GM12892 (cell line): ENCODE measurements around the gene RAB31.

Source experiments
- DNase-seq: peaks from one replicate; pipeline ENCODE4 v3.0.0; 2011; ENCODE audit not compliant: insufficient read length
- FAIRE-seq: peaks from 2 replicates; lab custom pipeline; 2011; peaks lifted over from hg19 to GRCh38; lab: Jason Lieb, UNC
- POLR2A ChIP-seq: IDR thresholded peaks from 2 replicates; pipeline ENCODE4 v1.6.1; 2011; ENCODE audit warnings: low read depth, low read length, control low read depth
- POLR2AphosphoS5 ChIP-seq: IDR thresholded peaks from 2 replicates; pipeline ENCODE4 v1.6.1; 2011; ENCODE audit warnings: low read depth, low read length, control low read depth
- TAF1 ChIP-seq: IDR thresholded peaks from 2 replicates; pipeline ENCODE4 v1.6.1; 2011; ENCODE audit warnings: low read depth, mild to moderate bottlenecking, control low read depth, low read length, borderline replicate concordance

Gene RAB31

GRCh38 chr18:9806905-9807304, 98.8 kb downstream of the RAB31 start:
- no peak for TF ChIP-seq POLR2AphosphoS5
- TF ChIP-seq TAF1: no peak
- TF ChIP-seq POLR2A: no peak
- FAIRE-seq (no peak), DNase-seq (no peak)

GRCh38 chr18:9808295-9809241, 100.5 kb downstream of the RAB31 start:
- TF ChIP-seq TAF1 (no peak), POLR2A (no peak), POLR2AphosphoS5 (no peak)
- no peak for FAIRE-seq
- no peak for DNase-seq

- TF ChIP-seq TAF1 (no peak), POLR2A (no peak), POLR2AphosphoS5 (no peak)
- FAIRE-seq: no peak
These were observed 101.6 kb downstream of the RAB31 start for GRCh38 chr18:9809697-9810096.

GRCh38 chr18:9810299-9810698, 102.2 kb downstream of the RAB31 start:
- no peak for FAIRE-seq
- TF ChIP-seq TAF1 (no peak), POLR2AphosphoS5 (no peak), POLR2A (no peak)

More at GRCh38 chr18:9809697-9810096, 101.6 kb downstream of the RAB31 start:
- no peak for DNase-seq

GRCh38 chr18:9810994-9811705, 103.0 kb downstream of the RAB31 start:
- FAIRE-seq (no peak), DNase-seq (no peak)
- no peak for TF ChIP-seq POLR2A
- no peak for TF ChIP-seq TAF1
- no peak for TF ChIP-seq POLR2AphosphoS5

More at GRCh38 chr18:9810299-9810698, 102.2 kb downstream of the RAB31 start:
- DNase-seq: no peak

- FAIRE-seq (no peak), DNase-seq (no peak)
- TF ChIP-seq TAF1: no peak
- TF ChIP-seq POLR2AphosphoS5: no peak
- no peak for TF ChIP-seq POLR2A
These were observed 103.9 kb downstream of the RAB31 start for GRCh38 chr18:9811978-9812377.

GRCh38 chr18:9814431-9814830, 106.3 kb downstream of the RAB31 start:
- TF ChIP-seq POLR2A: no peak
- TF ChIP-seq POLR2AphosphoS5: no peak
- no peak for FAIRE-seq
- no peak for DNase-seq

GRCh38 chr18:9817286-9817685, 109.2 kb downstream of the RAB31 start:
- FAIRE-seq (no peak), DNase-seq (no peak)
- TF ChIP-seq TAF1: no peak

- no peak for TF ChIP-seq POLR2A
- TF ChIP-seq POLR2AphosphoS5: no peak
- no peak for TF ChIP-seq TAF1
- no peak for DNase-seq
- FAIRE-seq: no peak
These were observed 109.8 kb downstream of the RAB31 start for GRCh38 chr18:9817725-9818422.

GRCh38 chr18:9818423-9818734, 110.3 kb downstream of the RAB31 start:
- TF ChIP-seq POLR2A (no peak), TAF1 (no peak), POLR2AphosphoS5 (no peak)
- no peak for FAIRE-seq
- no peak for DNase-seq

GRCh38 chr18:9820127-9820526, 112.0 kb downstream of the RAB31 start:
- FAIRE-seq (no peak), DNase-seq (no peak)
- no peak for TF ChIP-seq POLR2AphosphoS5

GRCh38 chr18:9820719-9821118, 112.6 kb downstream of the RAB31 start:
- FAIRE-seq: no peak
- DNase-seq: no peak
- TF ChIP-seq POLR2AphosphoS5 (no peak), TAF1 (no peak), POLR2A (no peak)
